HCT116 (cell line): ENCODE results near the gene SLC24A1.

Source experiments
- CEBPB ChIP-seq: IDR thresholded peaks from 2 replicates; pipeline ENCODE4 v1.6.1; 2012; ENCODE audit warnings: low read depth
- CTCF ChIP-seq, 3 experiments: fragments of 200-600 bp in 1 of 3; sonication (generic) in 1 of 3; IDR thresholded peaks in 2 of 3; conservative IDR thresholded peaks in 1 of 3; 2 replicates each; pipeline ENCODE4 v1.5.1; 2012 to 2017; ENCODE audit warnings: low read depth in 2 of 3, low read length in 2 of 3, antibody characterized with exemption in 1 of 3, borderline replicate concordance in 1 of 3, control low read depth in 1 of 3, mild to moderate bottlenecking in 1 of 3, mixed read lengths in 1 of 3, mixed run types in 1 of 3, moderate library complexity in 1 of 3; ENCODE audit not compliant: insufficient read depth in 1 of 3
- EZH2 ChIP-seq: fragments of 200-600 bp; sonication (generic); IDR thresholded peaks from 2 replicates; pipeline ENCODE4 v1.6.1; 2017; ENCODE audit warnings: antibody characterized with exemption, mixed run types
- POLR2A ChIP-seq: IDR thresholded peaks from 2 replicates; pipeline ENCODE4 v1.7.0; 2011; ENCODE audit warnings: borderline replicate concordance; ENCODE audit not compliant: insufficient read depth, insufficient read length; ENCODE audit errors: extremely low read depth
- POLR2AphosphoS5 ChIP-seq: IDR thresholded peaks from 2 replicates; pipeline ENCODE4 v1.6.1; 2011; ENCODE audit warnings: mild to moderate bottlenecking, low read depth, low read length, moderate library complexity
- REST ChIP-seq: IDR thresholded peaks from 2 replicates; pipeline ENCODE4 v1.6.1; 2012; ENCODE audit warnings: low read depth
- SP1 ChIP-seq: IDR thresholded peaks from 2 replicates; pipeline ENCODE4 v1.6.1; 2012; ENCODE audit warnings: low read depth

DNA sequence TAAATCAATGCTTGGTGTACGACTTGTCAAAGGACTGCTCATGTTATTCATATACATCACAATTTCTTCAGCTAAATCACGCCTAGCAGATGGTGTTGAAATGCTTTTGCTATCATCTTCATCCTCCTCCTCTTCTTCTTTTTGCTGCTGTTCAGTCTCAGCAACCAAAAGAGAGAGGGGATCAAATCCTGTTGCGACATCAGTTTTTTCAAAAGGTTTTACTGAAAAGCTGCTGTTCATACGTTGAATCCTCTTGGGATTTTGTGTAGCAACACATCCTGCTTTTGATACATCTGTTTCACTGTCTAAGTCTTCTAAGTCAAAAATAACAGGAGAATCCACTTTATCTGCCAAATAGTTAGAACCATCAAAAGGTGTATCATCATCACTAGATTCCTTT is 69.0 kb downstream of the SLC24A1 start:
- TF ChIP-seq REST, result no peak
- TF ChIP-seq POLR2A, result no peak
- no peak for TF ChIP-seq POLR2AphosphoS5
- TF ChIP-seq SP1, result no peak
- TF ChIP-seq CTCF (IDR thresholded peaks at IDR 0.05 in 2 of 3, conservative IDR thresholded peaks at IDR 0.05 in 1 of 3; ENCODE audit: borderline replicate concordance in 1 of 3, insufficient read depth in 1 of 3, low read depth in 2 of 3, low read length in 2 of 3), result no peak
- no peak for TF ChIP-seq EZH2
- no peak for TF ChIP-seq CEBPB
